HUES64 (cell line): ENCODE measurements around the gene THBS3.
"Not testable (repeated sequence)": the region's sequence is repeated elsewhere in the genome, so short reads cannot be mapped to it uniquely, and the experiment has no call there.

ENCODE experiments used
- H3K27ac ChIP-seq: 2 replicates; pipeline ENCODE4 v1.7.0; 2013; ENCODE audit warnings: low read depth, low read length, inconsistent platforms
- H3K27me3 ChIP-seq: 2 replicates; pipeline ENCODE4 v1.6.1; 2013; ENCODE audit warnings: mild to moderate bottlenecking, low read length; ENCODE audit not compliant: insufficient read depth
- H3K36me3 ChIP-seq: 2 replicates; pipeline ENCODE4 v1.6.1; 2013; ENCODE audit warnings: mild to moderate bottlenecking, low read length; ENCODE audit not compliant: insufficient read depth
- H3K4me1 ChIP-seq: 2 replicates; pipeline ENCODE4 v1.6.1; 2013; ENCODE audit warnings: mild to moderate bottlenecking, low read length, moderate library complexity; ENCODE audit not compliant: insufficient read depth
- H3K4me3 ChIP-seq: 2 replicates; pipeline ENCODE4 v1.5.1; 2013; ENCODE audit warnings: mild to moderate bottlenecking, low read length, moderate library complexity
- H3K9ac ChIP-seq: 2 replicates; pipeline ENCODE4 v1.6.1; 2013; ENCODE audit warnings: mild to moderate bottlenecking, low read depth, low read length
- H3K9me3 ChIP-seq: 2 replicates; pipeline ENCODE4 v1.6.1; 2013; ENCODE audit warnings: low read depth, low read length; ENCODE audit not compliant: insufficient read depth
- WGBS: fragments of 150-250, 120-280 bp; methylation state at CpG from one replicate; pipeline ENCODE4 v1.1.7; 2013; ENCODE audit warnings: missing lambda C conversion rate; 5-methylcytosine and 5-hydroxymethylcytosine counted together

Gene THBS3

DNA sequence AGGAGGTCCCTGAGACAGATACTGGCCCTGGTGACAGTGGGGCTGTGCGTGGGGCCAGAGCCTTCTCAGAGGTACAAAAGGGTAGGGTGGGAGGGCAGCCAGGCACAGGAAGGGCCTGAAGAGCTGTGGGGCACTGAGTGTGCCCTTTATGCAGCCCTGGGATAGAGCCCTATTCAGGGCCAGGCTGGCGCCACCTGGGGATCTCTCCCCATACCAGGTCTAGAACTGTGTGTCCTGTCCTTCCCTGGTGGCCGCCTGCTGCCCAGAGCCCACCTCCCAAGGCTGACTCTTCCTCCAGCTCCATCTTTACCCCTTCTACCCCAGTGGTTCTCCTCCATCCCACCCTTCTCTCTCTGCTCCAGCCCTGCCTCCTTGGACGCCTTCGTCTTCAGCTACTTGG, 25.8 kb upstream of the THBS3 start:
- not testable (repeated sequence) for H3K27ac ChIP-seq, H3K9me3 ChIP-seq, H3K27me3 ChIP-seq, H3K9ac ChIP-seq, H3K4me1 ChIP-seq, H3K4me3 ChIP-seq
- WGBS: 86% methylated on average over 1 of the region's 5 CpGs
- peaks cover 16% of the 10 kb centered on the region for H3K36me3 ChIP-seq

DNA sequence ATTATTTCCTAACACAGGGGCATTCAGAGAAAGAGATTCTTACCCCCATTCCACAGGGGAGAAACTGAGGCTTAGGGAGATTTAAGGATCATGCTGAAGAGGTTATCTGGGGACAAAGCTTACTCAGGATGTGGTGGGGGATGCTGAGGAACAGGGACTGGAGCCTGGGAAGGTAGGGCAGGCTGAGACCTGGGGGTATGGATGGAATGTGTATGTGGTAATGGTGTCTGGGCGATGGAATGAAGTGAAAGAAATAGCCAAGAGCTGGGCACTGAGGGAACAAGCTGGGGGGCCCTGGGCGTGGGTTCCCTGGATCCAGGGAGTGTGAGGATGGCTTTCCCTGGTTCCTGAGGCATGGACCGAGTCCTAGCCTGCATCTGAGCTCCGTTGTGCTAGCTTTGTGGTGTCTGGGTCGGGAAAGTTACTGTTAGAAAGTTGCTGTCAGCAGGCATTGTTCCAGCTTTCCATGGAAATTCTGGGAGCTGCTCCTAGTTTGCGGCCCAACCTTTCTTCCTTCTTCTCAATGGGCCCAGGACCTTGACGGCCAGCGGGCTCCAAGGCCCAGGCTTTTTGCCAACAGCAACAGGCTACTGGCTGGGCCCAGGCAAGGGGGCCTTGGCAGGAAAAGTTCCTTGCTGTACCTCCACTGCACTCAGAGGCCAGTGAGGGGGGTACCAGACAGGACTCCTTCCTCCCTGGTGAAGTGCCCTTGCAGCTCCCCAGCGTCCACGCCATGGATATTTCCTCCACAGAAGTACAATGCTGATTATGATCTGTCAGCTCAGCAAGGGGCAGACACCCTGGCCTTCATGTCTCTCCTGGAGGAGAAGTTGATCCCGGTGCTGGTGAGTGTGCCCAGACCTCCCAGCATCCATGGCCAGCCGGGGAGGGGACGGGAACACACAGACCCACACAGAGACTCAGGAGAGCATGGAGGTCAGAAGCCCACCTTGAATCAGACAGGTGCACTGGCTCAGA, 24.6 kb upstream of the THBS3 start:
- not testable (repeated sequence) for H3K9ac ChIP-seq, H3K9me3 ChIP-seq, H3K27me3 ChIP-seq, H3K27ac ChIP-seq, H3K4me1 ChIP-seq, H3K4me3 ChIP-seq
- peaks cover 13% of the 10 kb centered on the region for H3K36me3 ChIP-seq
- WGBS: 91% methylated on average over 12 of the region's 13 CpGs

DNA sequence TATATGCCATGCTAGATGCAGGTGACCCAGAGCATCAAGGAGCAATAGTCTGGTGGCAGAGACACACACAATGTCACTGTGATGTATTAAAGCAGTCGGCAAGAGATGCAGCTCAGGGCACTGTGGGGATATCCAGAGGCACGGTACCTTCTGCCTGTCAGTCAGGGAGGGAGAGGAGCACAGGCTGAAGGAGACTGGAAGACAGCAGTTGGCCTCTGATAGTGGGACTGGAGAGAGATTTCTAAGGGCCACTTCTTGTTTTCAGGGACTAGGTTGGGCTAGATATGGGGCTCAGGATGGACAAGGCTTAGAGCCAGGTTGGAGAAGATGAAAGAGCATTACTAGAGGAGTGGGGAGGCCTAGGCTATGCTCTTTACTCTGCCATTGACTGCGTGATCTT, 23.6 kb upstream of the THBS3 start:
- H3K27me3 ChIP-seq, H3K36me3 ChIP-seq, H3K4me3 ChIP-seq, H3K9me3 ChIP-seq, H3K9ac ChIP-seq, H3K27ac ChIP-seq, H3K4me1 ChIP-seq: not testable (repeated sequence)
- 78% methylated on average over 3 of the region's 3 CpGs for WGBS

DNA sequence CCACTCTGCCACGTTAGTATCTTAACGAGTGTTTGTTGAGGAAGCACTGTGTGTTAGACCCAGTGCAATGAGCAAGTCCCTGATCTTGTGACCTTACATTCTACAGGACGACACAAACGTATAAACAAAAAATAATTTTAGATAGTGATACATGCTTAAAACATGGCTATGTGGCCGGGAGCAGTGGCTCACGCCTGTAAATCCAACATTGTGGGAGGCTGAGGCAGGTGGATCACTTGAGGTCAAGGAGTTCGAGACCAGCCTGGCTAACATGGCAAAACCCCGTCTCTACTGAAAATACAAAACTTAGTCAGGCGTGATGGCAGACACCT, 20.4 kb upstream of the THBS3 start:
- peak overlapping the region; percentile 85 for H3K27ac ChIP-seq
- peak overlapping the region; percentile 81 for H3K4me3 ChIP-seq
- H3K9me3 ChIP-seq: no peaks in the 10 kb centered on the region
- H3K9ac ChIP-seq: peak overlapping the region; percentile 77
- H3K4me1 ChIP-seq: peaks cover 5% of the 10 kb centered on the region; the same call in 1 of the 2 replicates
- H3K36me3 ChIP-seq: peaks cover 4% of the 10 kb centered on the region; the same call in 1 of the 2 replicates
- H3K27me3 ChIP-seq: no peaks in the 10 kb centered on the region
- 76% methylated on average over 9 of the region's 9 CpGs for WGBS

DNA sequence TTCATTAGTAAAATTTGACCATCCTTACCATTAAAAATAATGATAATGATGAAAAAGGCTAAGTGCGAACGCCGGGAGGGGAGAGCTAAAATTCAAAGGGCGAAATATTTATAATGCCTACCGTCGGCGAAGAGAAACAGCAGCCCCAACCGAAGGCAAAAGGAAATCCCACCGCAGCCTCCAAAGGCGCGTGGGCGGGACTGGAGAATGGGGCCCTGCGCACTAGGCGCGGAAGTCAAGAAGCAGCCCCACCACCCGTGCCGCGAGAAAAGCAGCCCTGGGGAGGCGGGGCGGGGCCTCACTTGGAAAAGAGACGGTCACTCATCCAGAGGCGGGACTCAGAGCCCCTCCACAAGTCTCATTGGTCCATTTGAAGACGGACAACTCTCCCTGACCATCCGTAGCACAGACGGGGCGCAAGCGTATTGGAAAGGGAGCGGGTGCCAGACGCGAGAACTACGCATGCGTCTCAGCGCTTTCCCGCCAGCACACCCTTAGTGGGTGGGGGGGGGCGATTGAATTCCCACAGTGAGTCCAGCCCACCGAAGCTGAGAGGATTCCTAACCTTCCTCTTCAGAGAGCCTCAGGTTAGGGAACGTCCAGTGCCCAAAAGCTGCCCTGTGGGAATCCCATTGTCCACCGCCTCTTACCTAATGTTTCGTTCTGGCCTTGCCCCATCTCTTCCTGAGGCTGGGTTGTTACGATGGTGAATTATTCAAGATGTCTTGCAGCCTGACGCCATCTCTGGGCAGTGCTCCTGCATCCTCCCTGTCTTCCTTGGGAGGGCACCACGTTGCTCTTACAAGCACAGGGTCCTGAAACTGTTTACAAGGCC, 19.8 kb upstream of the THBS3 start:
- no peaks in the 10 kb centered on the region for H3K27me3 ChIP-seq
- under 1% methylated on average over 42 of the region's 42 CpGs for WGBS
- peak overlapping the region; percentile 85 for H3K27ac ChIP-seq
- H3K4me1 ChIP-seq: peaks cover 5% of the 10 kb centered on the region; the same call in 1 of the 2 replicates
- peak overlapping the region; percentile 92 for H3K9ac ChIP-seq
- H3K9me3 ChIP-seq: no peaks in the 10 kb centered on the region
- H3K4me3 ChIP-seq: peak overlapping the region; percentile 81
- H3K36me3 ChIP-seq: peaks cover 4% of the 10 kb centered on the region; the same call in 1 of the 2 replicates

DNA sequence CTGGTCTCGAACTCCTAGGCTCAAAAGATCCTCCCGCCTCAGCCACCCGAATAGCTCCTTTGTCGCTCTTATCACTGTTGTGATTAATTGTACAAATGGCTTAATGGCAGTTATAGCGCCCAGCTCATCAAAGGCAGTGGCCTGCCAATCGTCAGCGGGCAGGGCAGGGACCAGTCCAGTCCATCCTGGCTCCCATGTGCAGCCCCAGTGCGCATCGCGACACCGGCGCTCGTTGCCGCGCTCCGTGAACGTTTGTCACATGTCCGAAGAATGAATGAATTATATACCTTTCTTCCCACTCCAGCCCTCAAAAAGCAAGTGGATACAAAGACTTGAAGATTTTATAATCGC, 19.2 kb upstream of the THBS3 start:
- H3K4me3 ChIP-seq: peak overlapping the region; percentile 81
- H3K36me3 ChIP-seq: peaks cover 4% of the 10 kb centered on the region; the same call in 1 of the 2 replicates
- peak overlapping the region; percentile 84 for H3K27ac ChIP-seq
- no peaks in the 10 kb centered on the region for H3K27me3 ChIP-seq
- under 1% methylated on average over 18 of the region's 19 CpGs for WGBS
- H3K4me1 ChIP-seq: peaks cover 5% of the 10 kb centered on the region; the same call in 1 of the 2 replicates
- no peaks in the 10 kb centered on the region for H3K9me3 ChIP-seq
- H3K9ac ChIP-seq: peak overlapping the region; percentile 92

DNA sequence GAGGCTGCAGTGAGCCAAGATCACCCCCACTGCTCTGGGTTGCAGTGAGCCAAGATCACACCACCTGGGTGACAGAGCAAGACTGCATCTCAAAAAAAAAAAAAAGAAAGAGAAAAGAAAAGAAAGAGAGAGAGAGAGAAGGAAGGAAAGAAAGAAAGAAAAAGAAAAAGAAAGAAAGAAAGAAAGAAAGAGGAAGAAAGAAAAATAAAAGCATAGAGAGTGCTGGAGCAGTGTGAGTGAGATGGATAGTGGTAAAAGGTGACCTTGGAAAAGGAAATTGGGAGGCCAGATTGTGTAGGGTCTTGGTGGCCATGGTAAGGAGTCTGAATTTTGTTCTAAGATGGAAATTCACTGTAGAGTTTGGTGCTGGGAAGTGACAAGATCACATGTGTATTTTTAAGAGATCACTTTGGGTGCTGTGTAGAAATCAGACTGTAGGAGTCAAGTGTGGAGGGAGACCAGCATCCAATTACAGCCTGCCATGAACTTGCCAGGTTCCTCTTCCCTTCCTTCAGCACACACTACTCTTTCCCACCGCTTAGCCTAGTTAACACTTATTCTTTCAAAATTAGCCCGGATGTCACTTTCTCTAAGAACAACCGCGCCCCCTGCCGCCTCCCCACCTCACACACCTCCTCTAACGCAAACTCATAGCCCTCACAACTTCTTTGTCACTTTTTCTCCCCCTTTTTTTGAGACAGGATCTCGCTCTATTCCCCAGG, 18.7 kb upstream of the THBS3 start:
- Histone ChIP-seq H3K9ac (peak overlapping the region; percentile 92), H3K27ac (peak overlapping the region; percentile 84), H3K4me3 (peak overlapping the region; percentile 81), H3K36me3 (peaks cover 4% of the 10 kb centered on the region; the same call in 1 of the 2 replicates), H3K27me3 (no peaks in the 10 kb centered on the region), H3K9me3 (no peaks in the 10 kb centered on the region), H3K4me1 (peaks cover 5% of the 10 kb centered on the region; the same call in 1 of the 2 replicates)
- under 1% methylated on average over 7 of the region's 7 CpGs for WGBS

DNA sequence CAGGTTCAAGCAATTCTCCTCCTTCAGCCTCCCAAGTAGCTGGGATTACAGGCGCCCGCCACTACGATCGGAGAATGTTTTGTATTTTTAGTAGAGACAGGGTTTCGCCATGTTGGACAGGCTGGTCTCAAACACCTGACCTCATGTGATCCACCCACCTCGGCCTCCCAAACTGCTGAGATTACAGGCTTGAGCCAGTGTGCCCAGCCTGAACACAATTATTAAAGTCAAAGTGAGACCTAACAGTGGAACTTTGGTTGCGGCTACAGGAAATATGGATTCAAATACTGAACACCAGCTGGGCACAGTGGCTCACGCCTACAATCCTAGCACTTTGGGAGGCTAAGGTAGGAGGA, 17.7 kb upstream of the THBS3 start:
- not testable (repeated sequence) for H3K27ac ChIP-seq, H3K9me3 ChIP-seq, H3K36me3 ChIP-seq, H3K4me3 ChIP-seq, H3K27me3 ChIP-seq, H3K4me1 ChIP-seq, H3K9ac ChIP-seq
- 96% methylated on average over 8 of the region's 8 CpGs for WGBS

DNA sequence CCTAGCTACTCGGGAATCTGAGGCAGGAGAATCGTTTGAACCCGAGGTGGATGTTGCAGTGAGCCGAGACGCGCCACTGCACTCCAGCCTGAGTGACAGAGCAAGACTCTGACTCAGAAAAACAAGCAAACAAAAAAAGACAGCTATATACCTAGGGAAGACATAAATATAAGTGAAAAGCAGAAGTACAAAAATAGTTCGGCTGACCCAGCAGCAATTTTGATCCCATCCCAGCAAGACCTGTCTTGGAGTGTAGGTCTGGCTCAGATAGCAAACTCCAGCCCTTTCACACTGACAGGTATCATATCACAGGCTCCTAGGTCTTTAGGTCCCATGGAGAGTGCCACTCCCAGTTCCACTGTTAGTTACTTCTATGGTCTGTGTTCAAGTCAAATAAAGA, 15.3 kb upstream of the THBS3 start:
- Histone ChIP-seq H3K9me3 (no peaks in the 10 kb centered on the region), H3K36me3 (peaks cover 4% of the 10 kb centered on the region; the same call in 1 of the 2 replicates), H3K27me3 (no peaks in the 10 kb centered on the region), H3K4me1 (peaks cover 8% of the 10 kb centered on the region; the same call in 1 of the 2 replicates), H3K27ac (no peak overlapping the region), H3K9ac (no peak overlapping the region), H3K4me3 (no peak overlapping the region)
- WGBS: 93% methylated on average over 7 of the region's 7 CpGs

DNA sequence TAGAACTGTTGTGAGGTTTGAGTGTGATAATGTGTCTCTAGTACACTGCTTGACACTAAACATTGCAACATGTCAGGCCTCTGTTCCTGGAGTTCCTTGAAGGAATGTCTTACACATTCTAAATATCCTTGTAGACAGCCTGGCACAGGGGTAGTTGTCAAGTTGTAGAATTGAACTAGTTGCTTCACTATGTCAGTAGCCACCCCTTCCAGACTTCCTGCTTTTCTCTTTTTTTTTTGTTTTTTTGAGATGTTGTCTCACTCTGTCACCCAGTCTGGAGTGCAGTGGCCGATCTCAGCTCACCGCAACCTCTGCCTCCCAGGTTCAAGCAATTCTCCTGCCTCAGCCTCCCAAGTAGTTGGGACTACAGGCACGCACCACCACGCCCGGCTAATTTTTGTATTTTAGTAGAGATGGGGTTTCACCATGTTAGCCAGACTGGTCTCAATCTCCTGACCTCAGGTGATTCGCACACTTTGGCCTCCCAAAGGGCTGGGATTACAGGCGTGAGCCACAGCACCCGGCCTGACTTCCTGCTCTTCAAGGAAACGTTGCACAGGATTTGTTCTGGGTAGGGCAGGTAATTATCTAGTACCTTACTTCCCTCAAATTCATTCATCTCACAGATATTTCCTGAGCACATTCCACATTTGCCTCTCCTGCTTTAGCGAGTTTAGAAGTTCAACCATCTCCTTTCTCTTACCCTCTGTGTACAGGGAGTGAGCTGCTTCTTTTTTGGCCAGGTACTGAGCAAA, 12.7 kb upstream of the THBS3 start:
- not testable (repeated sequence) for H3K27ac ChIP-seq, H3K9me3 ChIP-seq, H3K27me3 ChIP-seq, H3K36me3 ChIP-seq, H3K4me3 ChIP-seq, H3K9ac ChIP-seq, H3K4me1 ChIP-seq
- WGBS: 91% methylated on average over 10 of the region's 10 CpGs
